OCI-LY1 (cell line): ENCODE data around the gene POGLUT2.

Source experiments
- H2AFZ ChIP-seq: fragments of 200-600 bp; sonication (generic), shearing (Covaris generic); 2 replicates; pipeline ENCODE4 v1.6.0; 2014; ENCODE audit warnings: antibody characterized with exemption, mild to moderate bottlenecking, low read length
- H3F3A ChIP-seq: fragments of 200-600 bp; sonication (generic), shearing (Covaris generic); 2 replicates; pipeline ENCODE4 v1.6.0; 2014; ENCODE audit warnings: mild to moderate bottlenecking, antibody characterized with exemption, low read length, moderate library complexity; ENCODE audit not compliant: insufficient read depth
- H3K27ac ChIP-seq: fragments of 200-600 bp; sonication (generic); 2 replicates; pipeline ENCODE4 v1.5.1; 2014; ENCODE audit warnings: low read length, mixed run types, mild to moderate bottlenecking, low read depth; ENCODE audit not compliant: poor library complexity, severe bottlenecking
- H3K27me3 ChIP-seq: fragments of 200-600 bp; sonication (generic); 2 replicates; pipeline ENCODE4 v1.6.0; 2014; ENCODE audit warnings: antibody characterized with exemption, mild to moderate bottlenecking, low read length, moderate library complexity; ENCODE audit not compliant: insufficient read depth
- H3K36me3 ChIP-seq: fragments of 200-600 bp; sonication (generic); 2 replicates; pipeline ENCODE4 v1.6.1; 2014; ENCODE audit warnings: mild to moderate bottlenecking, antibody characterized with exemption, low read length, moderate library complexity, mixed read lengths; ENCODE audit not compliant: insufficient read depth
- H3K4me1 ChIP-seq: fragments of 200-600 bp; sonication (generic); 2 replicates; pipeline ENCODE4 v1.5.1; 2014; ENCODE audit warnings: mild to moderate bottlenecking, low read length, moderate library complexity; ENCODE audit not compliant: insufficient read depth, severe bottlenecking
- H3K4me2 ChIP-seq: fragments of 200-600 bp; sonication (generic), shearing (Covaris generic); 2 replicates; pipeline ENCODE4 v1.6.1; 2014; ENCODE audit warnings: low read length
- H3K4me3 ChIP-seq: fragments of 200-600 bp; sonication (generic); 2 replicates; pipeline ENCODE4 v1.5.1; 2014; ENCODE audit warnings: low read length, low read depth, mild to moderate bottlenecking, mixed read lengths; ENCODE audit not compliant: poor library complexity, severe bottlenecking
- H3K79me2 ChIP-seq: fragments of 200-600 bp; shearing (Covaris generic); 2 replicates; pipeline ENCODE4 v1.6.1; 2016; ENCODE audit warnings: mixed run types, low read length, mixed read lengths; ENCODE audit not compliant: insufficient read depth
- H3K9ac ChIP-seq: fragments of 200-600 bp; sonication (generic), shearing (Covaris generic); 2 replicates; pipeline ENCODE4 v1.6.1; 2014; ENCODE audit warnings: mild to moderate bottlenecking, low read length, mixed read lengths
- H3K9me2 ChIP-seq: fragments of 200-600 bp; sonication (generic), shearing (Covaris generic); 2 replicates; pipeline ENCODE4 v1.6.1; 2014; ENCODE audit warnings: low read depth, mild to moderate bottlenecking, low read length, mixed read lengths
- H3K9me3 ChIP-seq: fragments of 200-600 bp; shearing (Covaris generic); 2 replicates; pipeline ENCODE4 v1.6.1; 2014; ENCODE audit warnings: low read length, mixed read lengths
- H4K20me1 ChIP-seq: fragments of 200-600 bp; sonication (generic), shearing (Covaris generic); 2 replicates; pipeline ENCODE4 v1.6.0; 2016; ENCODE audit warnings: mild to moderate bottlenecking, low read length; ENCODE audit not compliant: insufficient read depth
- CTCF ChIP-seq: fragments of 200-600 bp; sonication (generic), shearing (Covaris generic); IDR thresholded peaks from 2 replicates; pipeline ENCODE4 v1.5.1; 2017; ENCODE audit warnings: mild to moderate bottlenecking, antibody characterized with exemption, low read length, moderate library complexity, mixed read lengths
- EZH2 ChIP-seq: fragments of 200-600 bp; sonication (generic), shearing (Covaris generic); IDR thresholded peaks from 2 replicates; pipeline ENCODE4 v1.8.0; 2017; ENCODE audit warnings: borderline replicate concordance, mixed run types, mild to moderate bottlenecking, antibody characterized with exemption, low read length, moderate library complexity, mixed read lengths

POGLUT2 gene

GRCh38 chr13:102742101-102742500, 56.7 kb downstream of the POGLUT2 start:
- H3K9me3 ChIP-seq: peaks cover 8% of the 10 kb centered on the region; the same call in 1 of the 2 replicates
- no peak overlapping the region for H3K4me2 ChIP-seq
- H3K9me2 ChIP-seq: no peaks in the 10 kb centered on the region
- H3K27ac ChIP-seq: no peak overlapping the region
- H3K4me1 ChIP-seq: no peaks in the 10 kb centered on the region
- H3K27me3 ChIP-seq: no peaks in the 10 kb centered on the region
- H3K9ac ChIP-seq: no peak overlapping the region
- no peaks in the 10 kb centered on the region for H4K20me1 ChIP-seq
- no peak overlapping the region for H2AFZ ChIP-seq
- H3K79me2 ChIP-seq: no peaks in the 10 kb centered on the region
- TF ChIP-seq EZH2 (no peak), CTCF (no peak)
- H3K36me3 ChIP-seq: no peaks in the 10 kb centered on the region
- no peak overlapping the region for H3K4me3 ChIP-seq
- H3F3A ChIP-seq: no peaks in the 10 kb centered on the region
